ENCODE measurements around the gene ZDHHC11. TPM values are rescaled to one million over a fixed set of nuclear protein-coding genes. Genes with fewer than 3 reads are reported as not detected.
"Not testable (repeated sequence)": the region's sequence is repeated elsewhere in the genome, so short reads cannot be mapped to it uniquely, and the experiment has no call there.

ZDHHC11 gene
- total RNA-seq, 4 donors from 2014 or later = 0.54 to 5.3 (median 2.8) TPM

GRCh38 chr5:766666-767431 lies 83.9 kb downstream of the ZDHHC11 start:
- Histone ChIP-seq H3K27me3 (no peaks in the 10 kb centered on the region), H3K36me3 (no peaks in the 10 kb centered on the region), H3K9me3 (no peaks in the 10 kb centered on the region), H3K4me1 (no peaks in the 10 kb centered on the region), H3K4me3 (replicated peaks in 1 of 3) (no peak overlapping the region), H3K27ac (no peak overlapping the region)
- TF ChIP-seq CTCF (IDR thresholded peaks at IDR 0.05) = no peak
- 81 to 87% methylated on average over 24 to 28 of the region's 32 CpGs for WGBS, 2 donors
- DNase-seq = no peak
- intact Hi-C loops (cut with DNase I) = no loop called here

- no peak overlapping the region for H3K4me3 ChIP-seq (replicated peaks in 1 of 3)
- TF ChIP-seq CTCF (IDR thresholded peaks at IDR 0.05) (no peak), POLR2A (IDR thresholded peaks at IDR 0.05) (no peak)
- intact Hi-C loops (cut with DNase I) = no loop called here
- H3K9me3 ChIP-seq = no peaks in the 10 kb centered on the region
- no peak overlapping the region for H3K27ac ChIP-seq
- no peaks in the 10 kb centered on the region for H3K27me3 ChIP-seq
- WGBS, 2 donors = 89 to 100% methylated on average over 5 to 10 of the region's 18 CpGs
- no peak for DNase-seq
- H3K4me1 ChIP-seq = no peaks in the 10 kb centered on the region
- H3K36me3 ChIP-seq = no peaks in the 10 kb centered on the region
Measured at GRCh38 chr5:765948-766631, 84.7 kb downstream of the ZDHHC11 start.

- Histone ChIP-seq H3K4me1 (peaks cover 0 to 5% of the 10 kb centered on the region in 2 donors), H3K36me3 (no peaks in the 10 kb centered on the region), H3K4me3 (replicated peaks in 1 of 3) (no peak overlapping the region), H3K27ac (no peak overlapping the region), H3K27me3 (no peaks in the 10 kb centered on the region), H3K9me3 (no peaks in the 10 kb centered on the region)
- intact Hi-C loops (cut with DNase I) = no loop called here
- TF ChIP-seq CTCF (IDR thresholded peaks at IDR 0.05) = no peak
- TF ChIP-seq POLR2A (IDR thresholded peaks at IDR 0.05) = no peak
- DNase-seq = no peak
- WGBS, 2 donors = 95% methylated on average over 12 to 19 of the region's 31 CpGs
Measured at GRCh38 chr5:763998-764781, 86.6 kb downstream of the ZDHHC11 start.

- WGBS, 2 donors = 73 to 92% methylated on average over 5 of the region's 5 CpGs
- Histone ChIP-seq H3K27ac (no peak overlapping the region), H3K4me3 (replicated peaks in 1 of 3) (no peak overlapping the region), H3K9me3 (no peaks in the 10 kb centered on the region), H3K36me3 (no peaks in the 10 kb centered on the region), H3K4me1 (peaks cover 5 to 13% of the 10 kb centered on the region in 2 donors), H3K27me3 (no peaks in the 10 kb centered on the region)
- intact Hi-C loops (cut with DNase I) = no loop called here
- DNase-seq = no peak
- no peak for TF ChIP-seq CTCF (IDR thresholded peaks at IDR 0.05)
- no peak for TF ChIP-seq POLR2A (IDR thresholded peaks at IDR 0.05)
Measured at GRCh38 chr5:763397-763796, 87.4 kb downstream of the ZDHHC11 start.

GRCh38 chr5:762996-763395 lies 87.8 kb downstream of the ZDHHC11 start:
- DNase-seq; H3K27ac ChIP-seq; H3K9me3 ChIP-seq; H3K4me3 ChIP-seq (replicated peaks in 1 of 3); intact Hi-C loops (cut with DNase I); H3K27me3 ChIP-seq; H3K36me3 ChIP-seq: not testable (repeated sequence)
- 95% methylated on average over 8 of the region's 8 CpGs for WGBS, 2 donors
- H3K4me1 ChIP-seq = peaks cover 9 to 17% of the 10 kb centered on the region in 2 donors
